CD4-positive, alpha-beta T cell treated with Interleukin-1 beta for 1 hour (primary cell): ENCODE data around the gene ENG.
"Not testable (repeated sequence)": the region's sequence is repeated elsewhere in the genome, so short reads cannot be mapped to it uniquely, and the experiment has no call there.

Experiments used
- DNase-seq, 2 donors: peaks; one replicate each; pipeline ENCODE4 v3.0.0-alpha.2; 2020 to 2022

The ENG gene

DNA sequence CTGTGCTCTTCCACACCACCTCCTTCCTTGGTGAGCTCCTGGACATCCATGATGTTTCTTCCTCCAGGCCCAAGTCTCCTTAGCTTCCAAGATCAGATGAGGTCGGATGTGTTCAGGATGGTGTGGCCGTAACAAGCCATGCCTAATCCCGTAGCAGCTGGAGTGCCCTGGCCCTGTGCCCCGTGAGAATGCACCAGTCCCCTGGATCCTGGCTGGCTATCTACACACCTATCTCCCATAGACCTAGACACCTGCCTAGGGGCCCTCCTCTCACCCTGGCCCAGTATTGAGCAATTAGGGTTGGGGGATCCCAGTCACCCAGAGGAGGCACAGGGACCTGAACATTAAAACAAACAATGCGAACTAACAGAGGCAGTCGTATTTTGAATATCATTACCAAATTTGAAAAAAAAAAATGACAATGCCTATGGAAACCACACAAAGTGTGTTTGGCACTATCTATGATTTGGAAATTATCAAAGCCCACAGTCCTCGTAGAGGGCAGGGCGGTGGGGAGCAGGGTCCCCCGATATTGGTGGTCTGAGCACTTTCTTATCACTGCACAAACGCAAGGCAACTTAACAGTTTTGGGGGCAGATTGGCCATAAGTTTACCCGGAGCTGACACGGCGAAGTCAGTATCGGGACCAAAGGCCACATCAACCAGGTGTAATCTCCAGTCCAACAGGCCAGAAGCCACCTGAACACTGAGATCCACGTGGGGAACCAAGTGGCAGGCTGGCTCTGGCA is 13.2 kb downstream of the ENG start:
- no peak for DNase-seq

DNA sequence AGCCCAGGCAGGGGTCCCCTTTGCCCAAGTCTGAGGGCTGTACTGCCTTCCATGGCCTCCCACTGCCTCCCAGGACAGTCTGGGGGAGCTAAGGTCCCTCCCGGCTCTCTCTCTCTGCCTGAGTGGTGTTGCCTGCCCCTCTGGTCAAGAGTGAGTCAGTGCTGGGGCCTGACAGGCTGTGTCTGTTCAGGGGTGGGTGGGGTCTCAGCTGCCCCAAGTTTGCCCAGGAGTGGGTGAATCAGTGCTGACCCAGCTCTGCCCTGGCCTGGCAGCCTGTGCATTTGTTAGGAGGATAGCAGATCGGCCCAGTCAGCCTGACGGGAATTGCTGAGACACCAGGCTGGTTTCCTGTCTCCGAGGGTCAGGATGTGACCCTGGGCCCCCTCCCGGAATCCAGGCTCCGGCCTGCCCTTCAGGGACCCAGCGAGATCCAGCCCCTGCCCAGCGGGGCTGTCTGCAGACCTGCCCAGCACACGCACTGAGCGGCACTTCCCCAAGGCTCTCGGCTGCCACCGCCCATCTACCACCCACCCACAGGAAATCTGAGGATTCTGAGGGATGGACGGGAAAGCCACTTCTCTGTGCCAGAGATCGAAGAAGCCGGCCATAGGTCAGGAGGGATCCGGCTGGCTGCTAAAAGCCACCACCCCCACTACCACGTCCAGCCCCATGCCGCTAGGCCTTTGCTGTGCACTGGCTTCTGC is 15.9 kb downstream of the ENG start:
- DNase-seq, result peak in 1 of 2 donors; percentile 68

GRCh38 chr9:127837346-127837745 is 17.1 kb downstream of the ENG start:
- no peak for DNase-seq

DNA sequence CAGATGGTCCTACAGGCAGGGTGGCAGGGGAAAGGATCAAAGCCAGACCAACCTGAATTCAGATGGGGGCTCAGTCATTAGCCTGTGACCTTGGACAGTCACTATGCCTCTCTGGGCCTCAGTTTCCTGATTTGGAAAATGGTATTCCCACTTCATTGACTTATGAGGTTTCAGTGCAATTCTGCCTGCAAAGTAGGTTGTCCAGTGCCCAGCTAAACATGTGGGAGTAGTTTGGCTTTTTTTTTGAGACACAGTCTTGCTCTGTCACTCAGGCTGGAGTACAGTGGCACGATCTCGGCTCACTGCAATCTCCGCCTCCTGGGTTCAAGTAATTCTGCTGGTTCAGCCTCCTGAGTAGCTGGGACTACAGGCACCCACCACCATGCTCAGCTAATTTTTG is 17.9 kb downstream of the ENG start:
- not testable (repeated sequence) for DNase-seq

DNA sequence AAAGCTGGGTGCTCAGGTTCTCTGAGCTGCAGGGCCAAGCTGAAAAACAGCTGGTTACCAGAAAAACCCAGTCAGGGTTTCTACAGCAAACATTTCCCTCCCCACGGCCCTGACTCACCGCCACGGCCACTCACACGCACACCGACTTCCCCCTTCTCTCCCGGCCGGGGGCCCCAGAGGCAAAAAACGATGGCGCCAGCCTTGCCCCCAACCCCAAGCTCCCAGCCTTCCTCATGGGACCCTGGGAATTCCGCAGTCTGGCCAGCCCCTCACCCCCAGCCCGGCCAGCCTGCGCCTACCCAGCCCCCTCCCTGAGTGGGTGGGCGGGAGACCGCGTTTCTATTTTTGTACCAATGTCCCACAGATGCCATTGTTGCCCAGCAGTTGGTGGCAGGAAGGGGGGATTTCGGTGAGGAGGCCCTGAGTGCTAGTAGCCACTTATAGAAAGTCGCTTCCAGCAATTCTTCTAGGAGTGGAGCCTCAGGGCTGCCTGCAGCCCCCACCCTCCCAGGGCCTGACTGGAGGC is 18.4 kb downstream of the ENG start:
- peak in 1 of 2 donors; percentile 68 for DNase-seq

GRCh38 chr9:127833555-127833954 is 20.9 kb downstream of the ENG start:
- DNase-seq, result no peak

GRCh38 chr9:127832248-127832647 is 22.2 kb downstream of the ENG start:
- no peak for DNase-seq

- no peak for DNase-seq
These were observed 25.1 kb downstream of the ENG start for GRCh38 chr9:127829205-127829906.

DNA sequence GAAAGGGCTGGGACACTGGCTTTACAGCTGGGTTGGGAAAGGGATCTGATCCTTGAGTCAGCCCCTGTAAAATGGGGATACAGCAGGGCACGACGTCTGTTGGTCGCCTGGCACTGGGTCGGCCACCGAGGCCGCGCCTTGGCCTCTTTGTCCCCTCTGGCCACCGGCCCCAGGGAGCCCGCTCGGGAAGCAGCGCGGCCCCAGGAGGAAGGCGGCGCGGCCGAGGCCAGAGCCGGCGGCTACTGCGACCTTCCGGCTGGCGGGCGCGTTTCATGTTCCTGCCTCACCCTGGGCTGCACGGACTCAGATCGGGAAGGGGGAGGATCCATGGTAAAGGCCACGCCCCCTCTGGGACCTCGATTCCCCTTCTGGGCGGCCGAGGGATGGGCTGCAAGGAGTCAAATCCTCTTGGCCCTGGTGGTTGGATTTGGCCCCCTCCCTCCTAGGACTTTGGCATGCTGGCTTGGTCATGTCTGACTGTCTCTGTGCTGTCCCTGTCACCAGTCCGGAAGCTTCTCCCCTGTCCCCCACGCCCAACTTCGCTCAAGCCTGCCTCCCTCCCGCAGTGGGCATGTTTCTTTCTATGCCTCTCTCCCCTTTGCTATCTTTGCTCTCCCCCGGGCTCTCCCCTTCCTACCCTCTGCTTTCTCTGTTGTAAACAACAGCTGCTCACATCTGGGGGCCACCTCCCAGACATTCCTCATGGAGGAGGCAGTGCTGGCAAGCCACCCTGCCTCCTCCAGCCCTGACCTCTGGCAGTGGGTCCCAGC is 26.0 kb downstream of the ENG start:
- peak in 1 of 2 donors; percentile 19 for DNase-seq

DNA sequence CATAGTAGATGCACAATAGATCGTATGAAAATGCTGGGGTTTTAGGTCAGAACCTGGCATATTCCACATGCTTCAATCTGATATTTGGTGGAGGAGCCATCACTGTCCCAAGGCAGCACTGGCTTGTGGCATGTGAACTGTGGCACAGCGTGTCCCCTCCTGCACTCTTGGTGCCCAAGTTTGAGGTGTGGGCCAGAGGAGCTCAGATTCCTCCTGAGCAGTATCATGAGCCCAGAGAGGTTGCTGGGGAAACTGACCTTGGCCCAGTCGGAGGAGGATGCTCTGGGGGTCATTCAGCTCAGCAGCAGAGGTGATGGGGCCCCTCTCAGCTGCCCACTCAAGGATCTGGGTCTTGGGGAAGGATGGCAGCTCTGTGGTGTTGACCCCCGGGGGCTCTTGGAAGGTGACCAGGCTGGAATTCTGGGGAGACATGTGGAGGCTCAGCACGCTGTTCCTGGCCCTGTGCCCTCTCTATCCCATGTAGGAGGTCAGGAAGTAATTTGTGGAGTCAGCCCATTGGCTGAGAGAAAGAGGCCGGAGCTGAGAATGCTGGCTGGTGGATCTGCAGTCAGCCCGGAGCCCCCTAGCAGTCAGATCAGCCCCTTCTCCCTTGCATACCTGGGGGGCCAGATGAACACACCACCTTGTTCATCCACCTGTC is 28.1 kb downstream of the ENG start:
- no peak for DNase-seq

- no peak for DNase-seq
These were observed 29.0 kb downstream of the ENG start for GRCh38 chr9:127825319-127826051.

- DNase-seq, result no peak
These were observed 32.4 kb downstream of the ENG start for GRCh38 chr9:127822108-127822507.

GRCh38 chr9:127818574-127818973 is 35.9 kb downstream of the ENG start:
- no peak for DNase-seq

- no peak for DNase-seq
These were observed 36.5 kb downstream of the ENG start for GRCh38 chr9:127817881-127818434.

GRCh38 chr9:127816728-127817127 is 37.7 kb downstream of the ENG start:
- no peak for DNase-seq

GRCh38 chr9:127816362-127816725 is 38.1 kb downstream of the ENG start:
- DNase-seq, result no peak

- DNase-seq, result no peak
These were observed 38.7 kb downstream of the ENG start for GRCh38 chr9:127815512-127816361.

DNA sequence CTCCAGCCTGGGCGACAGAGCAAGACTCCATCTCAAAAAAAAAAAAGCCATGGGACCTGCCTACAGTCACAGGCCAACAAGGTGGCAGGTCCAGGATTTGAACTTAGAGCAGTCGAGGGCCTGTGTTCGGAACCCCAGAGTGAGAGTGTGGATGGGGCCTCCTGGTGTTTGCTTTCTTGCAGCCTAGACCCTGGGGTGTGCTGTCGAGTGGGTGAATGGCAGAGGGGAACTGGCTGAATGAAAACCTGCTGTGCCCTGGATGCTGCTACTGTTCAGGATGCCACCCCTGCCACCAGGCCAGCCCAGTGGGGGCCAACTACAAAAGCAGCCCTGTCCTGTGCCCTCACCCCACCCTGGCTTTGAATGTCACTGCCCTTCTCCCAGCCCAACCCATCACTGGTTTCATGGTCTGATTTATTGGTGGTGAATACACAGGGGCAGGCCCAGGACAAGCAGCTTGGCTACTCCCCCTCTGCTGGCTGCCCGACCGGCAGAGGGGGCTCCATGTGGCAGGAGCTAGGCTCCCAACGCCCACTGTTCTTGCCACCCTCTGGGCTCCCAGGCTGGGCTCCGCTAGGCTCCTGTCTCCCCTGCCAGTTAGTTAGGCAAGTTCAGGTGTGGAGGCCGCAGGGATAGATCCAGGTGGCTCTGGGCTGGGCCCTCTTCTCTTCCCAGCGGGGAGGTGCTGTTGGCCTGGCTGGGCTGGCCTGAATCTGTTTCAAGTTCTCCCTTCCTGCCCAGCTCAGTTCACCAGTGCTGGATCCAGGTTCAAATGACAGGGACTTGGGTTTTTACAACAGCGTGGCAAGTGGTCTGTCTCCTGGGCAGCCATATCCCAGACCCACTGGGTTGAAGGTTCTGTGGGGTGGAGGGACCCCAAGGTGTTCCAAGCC is 39.6 kb downstream of the ENG start:
- no peak for DNase-seq

DNA sequence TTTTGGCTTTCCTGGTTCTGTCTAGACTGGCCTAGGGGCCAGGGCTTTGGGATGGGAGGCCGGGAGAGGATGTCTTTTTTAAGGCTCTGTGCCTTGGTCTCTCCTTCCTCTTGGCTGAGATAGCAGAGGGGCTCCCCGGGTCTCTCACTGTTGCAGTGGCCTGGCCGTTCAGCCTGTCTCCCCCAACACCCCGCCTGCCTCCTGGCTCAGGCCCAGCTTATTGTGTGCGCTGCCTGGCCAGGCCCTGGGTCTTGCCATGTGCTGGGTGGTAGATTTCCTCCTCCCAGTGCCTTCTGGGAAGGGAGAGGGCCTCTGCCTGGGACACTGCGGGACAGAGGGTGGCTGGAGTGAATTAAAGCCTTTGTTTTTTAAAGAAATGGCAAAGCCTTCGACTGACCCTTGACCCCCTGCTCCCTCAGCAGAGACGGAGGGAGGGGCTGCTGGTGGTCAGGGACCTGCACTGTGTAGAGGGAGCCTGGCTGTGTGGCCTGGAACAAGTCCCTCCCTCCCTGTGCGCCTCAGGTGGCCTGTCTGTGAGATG is 40.7 kb downstream of the ENG start:
- no peak for DNase-seq
